Astrocyte of the spinal cord (primary cell): ENCODE data around the gene HSP90AB1.

ENCODE experiments used
- DNase-seq: peaks from one replicate; pipeline ENCODE4 v3.0.0; 2011; ENCODE audit warnings: low read depth, low spot score
- H3K4me3 ChIP-seq: 2 replicates; pipeline ENCODE4 v1.5.1; 2011; ENCODE audit warnings: low read depth, mild to moderate bottlenecking, low read length, moderate library complexity
- CTCF ChIP-seq: IDR thresholded peaks from 2 replicates; pipeline ENCODE4 v1.5.1; 2012; ENCODE audit warnings: low read depth, mild to moderate bottlenecking, low read length, inconsistent platforms
- in situ Hi-C: cut with HindIII; loops from 2 replicates; pipeline ENCODE4 v1.10.0; 2017; ENCODE audit warnings: low sequenced_read_pairs

The HSP90AB1 gene

GRCh38 chr6:44250067-44250717 is 3.3 kb downstream of the HSP90AB1 start:
- no peak for DNase-seq
- in situ Hi-C loops: no loop called here
- H3K4me3 ChIP-seq: no peak overlapping the region
- TF ChIP-seq CTCF: no peak

- DNase-seq: no peak
- H3K4me3 ChIP-seq: no peak overlapping the region
- in situ Hi-C loops: no loop called here
- TF ChIP-seq CTCF: no peak
Observed at GRCh38 chr6:44250718-44251123, 3.8 kb downstream of the HSP90AB1 start.

- no peak for TF ChIP-seq CTCF
- no peak overlapping the region for H3K4me3 ChIP-seq
- in situ Hi-C loops: no loop called here
- no peak for DNase-seq
Observed at GRCh38 chr6:44251576-44252524, 4.9 kb downstream of the HSP90AB1 start.

- no peak overlapping the region for H3K4me3 ChIP-seq
- TF ChIP-seq CTCF: peak; percentile 46
- in situ Hi-C loops: no loop called here
- DNase-seq: no peak
Observed at GRCh38 chr6:44253307-44254101, 6.6 kb downstream of the HSP90AB1 start.

- no peak overlapping the region for H3K4me3 ChIP-seq
- no peak for DNase-seq
- in situ Hi-C loops: no loop called here
- no peak for TF ChIP-seq CTCF
Observed at GRCh38 chr6:44254191-44255104, 7.5 kb downstream of the HSP90AB1 start.
